Caco-2 (cell line): ENCODE data around the gene TSPAN32. TPM values are rescaled to one million over a fixed set of nuclear protein-coding genes. Genes with fewer than 3 reads are reported as not detected.

Experiments used
- BruUV-seq: library from RNA; stranded (reverse); fragments of 400-500 nt; replicated peaks from 2 replicates; lab custom pipeline; 2021; lab: Mats Ljungman, UMichigan
- CTCF ChIA-PET: fragments of 300-600 bp; sonication (Branson Sonifier 250); formaldehyde crosslinking; loops from one replicate; lab custom pipeline; 2022; ENCODE audit warnings: antibody characterized with exemption; lab: Charles Lee
- POLR2A ChIA-PET: fragments of 300-600 bp; sonication (Branson Sonifier 250); formaldehyde crosslinking; loops from one replicate; lab custom pipeline; 2022; ENCODE audit warnings: antibody characterized with exemption; lab: Charles Lee
- DNase-seq, 2 experiments: peaks; one replicate each; pipeline versions ENCODE4 v3.0.0 to v3.0.0-alpha.2; 2020 to 2022
- H3K27me3 ChIP-seq: replicated peaks from 2 replicates; pipeline ENCODE4 v1.6.0; 2011; ENCODE audit warnings: low read length; ENCODE audit not compliant: control insufficient read depth, insufficient read depth
- H3K36me3 ChIP-seq: 2 replicates; pipeline ENCODE4 v1.5.1; 2011; ENCODE audit warnings: low read length; ENCODE audit not compliant: control insufficient read depth, insufficient read depth
- H3K4me1 ChIP-seq: fragments of 250-450 bp; sonication (Bioruptor Pico); 2 replicates; pipeline ENCODE4 v1.5.1; 2020; ENCODE audit warnings: mild to moderate bottlenecking
- H3K4me3 ChIP-seq: 2 replicates; pipeline ENCODE4 v1.5.1; 2011; ENCODE audit warnings: low read depth, mild to moderate bottlenecking, control low read depth, low read length
- H3K9me3 ChIP-seq: fragments of 250-450 bp; sonication (Bioruptor Pico); 2 replicates; pipeline ENCODE4 v1.5.1; 2020; ENCODE audit warnings: mild to moderate bottlenecking, moderate library complexity
- H3K27ac Mint-ChIP-seq: one replicate; pipeline ENCODE4 v1.8.0; 2022; ENCODE audit warnings: mixed read lengths; ENCODE audit not compliant: unreplicated experiment
- H3K27me3 Mint-ChIP-seq: one replicate; pipeline ENCODE4 v1.8.0; 2022; ENCODE audit warnings: mixed read lengths; ENCODE audit not compliant: insufficient read depth, unreplicated experiment
- H3K36me3 Mint-ChIP-seq: one replicate; pipeline ENCODE4 v1.8.0; 2022; ENCODE audit warnings: mild to moderate bottlenecking, mixed read lengths; ENCODE audit not compliant: insufficient read depth, unreplicated experiment
- H3K4me1 Mint-ChIP-seq: one replicate; pipeline ENCODE4 v1.8.0; 2022; ENCODE audit warnings: low read depth, mixed read lengths; ENCODE audit not compliant: unreplicated experiment
- H3K4me3 Mint-ChIP-seq: one replicate; pipeline ENCODE4 v1.8.0; 2022; ENCODE audit warnings: mild to moderate bottlenecking, moderate library complexity, mixed read lengths; ENCODE audit not compliant: unreplicated experiment
- H3K9me3 Mint-ChIP-seq: one replicate; pipeline ENCODE4 v1.8.0; 2022; ENCODE audit warnings: mixed read lengths; ENCODE audit not compliant: unreplicated experiment
- intact Hi-C: fragments of 100-400 bp; cut with micrococcal nuclease; formaldehyde crosslinking; loops from one replicate; pipeline ENCODE4 v1.10.0; 2022; ENCODE audit not compliant: unreplicated experiment
- total RNA-seq: library from RNA; stranded (reverse); gene quantifications from 2 replicates; pipeline ENCODE4 v1.2.3, GENCODE V29; 2022
- TF ChIP-seq, protein P1 (sequence below), 2 experiments: fragments of 200-600 bp in 1 of 2; IDR thresholded peaks; 1 replicate in 1 of 2; 2 replicates in 1 of 2; pipeline versions ENCODE4 v1.5.1 to v1.8.0; 2011 to 2022; ENCODE audit warnings: antibody characterized with exemption in 1 of 2, control low read depth in 1 of 2, inconsistent platforms in 1 of 2, low read depth in 1 of 2, low read length in 1 of 2, mild to moderate bottlenecking in 1 of 2, moderate library complexity in 1 of 2; ENCODE audit not compliant: insufficient read depth in 1 of 2, severe bottlenecking in 1 of 2, unreplicated experiment in 1 of 2

TSPAN32 gene
- total RNA-seq, 1 experiment from 2014 or later = 1.2 TPM

DNA sequence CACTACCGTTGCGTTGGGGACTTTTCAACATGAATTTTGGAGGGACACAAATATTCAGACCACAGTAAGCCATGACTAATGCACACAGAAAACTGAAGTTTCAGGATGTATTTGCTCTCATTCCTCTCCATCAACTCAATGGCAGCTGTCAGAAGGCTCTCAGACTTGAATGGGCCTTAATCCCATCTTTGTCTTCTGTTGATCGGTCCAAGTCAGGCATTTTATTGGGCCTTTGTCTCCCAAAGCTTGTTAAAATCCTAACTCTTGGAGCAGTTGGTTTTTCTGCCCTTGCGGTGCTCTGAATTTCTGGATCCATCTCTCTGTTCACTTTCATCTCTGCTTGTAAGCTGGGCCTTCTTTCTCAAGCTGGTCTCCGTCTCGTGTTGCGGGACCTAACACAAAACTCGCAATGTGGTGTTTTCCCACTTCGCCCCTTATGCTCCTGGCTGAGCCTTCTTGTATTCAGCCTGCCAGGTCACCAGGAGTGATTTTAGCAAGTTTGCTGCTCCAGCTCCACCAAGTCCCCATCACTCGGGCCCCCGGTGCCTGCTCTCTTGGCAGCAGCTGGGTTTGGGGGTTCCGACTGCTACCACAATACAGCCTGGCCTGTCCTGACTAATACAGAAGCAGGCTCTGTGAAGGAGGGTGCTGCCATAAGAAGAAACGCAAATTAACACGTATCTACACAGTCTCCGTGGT is 27.0 kb downstream of the TSPAN32 start:
- H3K9me3 Mint-ChIP-seq = no peaks in the 10 kb centered on the region
- no peaks in the 10 kb centered on the region for H3K4me1 Mint-ChIP-seq
- CTCF ChIA-PET = no interaction called here
- no peak overlapping the region for H3K27ac Mint-ChIP-seq
- TF ChIP-seq, protein P1, sequence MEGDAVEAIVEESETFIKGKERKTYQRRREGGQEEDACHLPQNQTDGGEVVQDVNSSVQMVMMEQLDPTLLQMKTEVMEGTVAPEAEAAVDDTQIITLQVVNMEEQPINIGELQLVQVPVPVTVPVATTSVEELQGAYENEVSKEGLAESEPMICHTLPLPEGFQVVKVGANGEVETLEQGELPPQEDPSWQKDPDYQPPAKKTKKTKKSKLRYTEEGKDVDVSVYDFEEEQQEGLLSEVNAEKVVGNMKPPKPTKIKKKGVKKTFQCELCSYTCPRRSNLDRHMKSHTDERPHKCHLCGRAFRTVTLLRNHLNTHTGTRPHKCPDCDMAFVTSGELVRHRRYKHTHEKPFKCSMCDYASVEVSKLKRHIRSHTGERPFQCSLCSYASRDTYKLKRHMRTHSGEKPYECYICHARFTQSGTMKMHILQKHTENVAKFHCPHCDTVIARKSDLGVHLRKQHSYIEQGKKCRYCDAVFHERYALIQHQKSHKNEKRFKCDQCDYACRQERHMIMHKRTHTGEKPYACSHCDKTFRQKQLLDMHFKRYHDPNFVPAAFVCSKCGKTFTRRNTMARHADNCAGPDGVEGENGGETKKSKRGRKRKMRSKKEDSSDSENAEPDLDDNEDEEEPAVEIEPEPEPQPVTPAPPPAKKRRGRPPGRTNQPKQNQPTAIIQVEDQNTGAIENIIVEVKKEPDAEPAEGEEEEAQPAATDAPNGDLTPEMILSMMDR (IDR thresholded peaks at IDR 0.05; ENCODE audit: insufficient read depth in 1 of 2, low read depth in 1 of 2, low read length in 1 of 2, severe bottlenecking in 1 of 2, unreplicated experiment in 1 of 2) = no peak
- intact Hi-C loops = no loop called here
- H3K27me3 ChIP-seq = no peaks in the 10 kb centered on the region
- H3K4me1 ChIP-seq = no peaks in the 10 kb centered on the region
- H3K4me3 Mint-ChIP-seq = no peak overlapping the region
- H3K4me3 ChIP-seq = no peak overlapping the region
- H3K36me3 ChIP-seq = no peaks in the 10 kb centered on the region
- no peaks in the 10 kb centered on the region for H3K27me3 Mint-ChIP-seq
- no peaks in the 10 kb centered on the region for H3K36me3 Mint-ChIP-seq
- BruUV-seq = no TSS peak
- POLR2A ChIA-PET = no interaction called here
- H3K9me3 ChIP-seq = peaks cover 12% of the 10 kb centered on the region
- DNase-seq = no peak

DNA sequence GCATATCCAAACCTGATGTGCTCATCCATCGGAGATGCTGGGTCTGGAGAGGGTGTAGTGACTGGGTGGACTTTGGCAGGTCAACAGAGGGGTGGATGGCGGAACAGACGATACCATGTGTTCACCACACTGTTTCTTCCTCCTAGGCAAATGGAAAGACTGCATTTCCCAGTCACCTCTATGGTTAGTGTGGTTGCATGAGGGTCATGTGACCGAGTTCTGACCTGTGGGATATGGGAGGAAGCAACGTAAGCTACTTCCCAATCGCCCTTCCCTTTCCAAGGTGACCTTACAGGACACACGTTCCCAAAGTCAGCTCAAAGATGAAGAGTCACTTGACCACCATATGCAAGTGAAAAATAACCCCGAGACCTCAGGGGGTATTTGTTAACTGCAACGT is 27.7 kb downstream of the TSPAN32 start:
- no peaks in the 10 kb centered on the region for H3K27me3 Mint-ChIP-seq
- no peak for DNase-seq
- intact Hi-C loops = no loop called here
- Histone ChIP-seq H3K36me3 (no peaks in the 10 kb centered on the region), H3K4me3 (no peak overlapping the region), H3K4me1 (no peaks in the 10 kb centered on the region), H3K9me3 (peaks cover 12% of the 10 kb centered on the region), H3K27me3 (no peaks in the 10 kb centered on the region)
- H3K36me3 Mint-ChIP-seq = no peaks in the 10 kb centered on the region
- H3K4me1 Mint-ChIP-seq = no peaks in the 10 kb centered on the region
- TF ChIP-seq, protein P1 (IDR thresholded peaks at IDR 0.05; ENCODE audit: insufficient read depth in 1 of 2, low read depth in 1 of 2, low read length in 1 of 2, severe bottlenecking in 1 of 2, unreplicated experiment in 1 of 2) = no peak
- CTCF ChIA-PET = no interaction called here
- no peaks in the 10 kb centered on the region for H3K9me3 Mint-ChIP-seq
- no TSS peak for BruUV-seq
- no peak overlapping the region for H3K27ac Mint-ChIP-seq
- H3K4me3 Mint-ChIP-seq = no peak overlapping the region
- POLR2A ChIA-PET = no interaction called here

DNA sequence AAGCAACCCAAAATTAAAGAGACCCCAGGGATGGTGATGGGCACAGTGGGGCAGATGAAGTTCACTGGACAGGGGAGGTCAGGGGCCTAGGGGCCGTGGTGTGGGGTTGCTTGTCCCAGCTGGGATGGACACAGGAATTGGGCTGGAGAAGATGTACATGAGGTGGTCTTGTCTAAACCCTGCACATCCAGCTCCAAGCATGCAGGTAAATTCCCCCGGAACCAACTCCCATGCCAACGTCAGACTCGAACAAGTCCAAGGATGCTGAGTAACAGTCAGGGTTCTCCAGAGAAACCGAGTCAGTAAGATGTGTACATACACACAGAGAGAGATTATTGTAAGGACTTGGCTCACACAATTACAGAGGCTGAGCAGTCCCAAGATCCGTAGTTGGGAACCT is 28.9 kb downstream of the TSPAN32 start:
- POLR2A ChIA-PET = interaction anchor here (0.6 kb wide), 1 partner anchor 47 kb away, joined by 3 read pairs; no protein-coding TSS in a partner anchor
- H3K4me3 Mint-ChIP-seq = no peak overlapping the region
- H3K27ac Mint-ChIP-seq = no peak overlapping the region
- no peaks in the 10 kb centered on the region for H3K36me3 ChIP-seq
- no peaks in the 10 kb centered on the region for H3K27me3 ChIP-seq
- H3K4me1 Mint-ChIP-seq = no peaks in the 10 kb centered on the region
- TF ChIP-seq, protein P1 (IDR thresholded peaks at IDR 0.05; ENCODE audit: insufficient read depth in 1 of 2, low read depth in 1 of 2, low read length in 1 of 2, severe bottlenecking in 1 of 2, unreplicated experiment in 1 of 2) = no peak
- intact Hi-C loops = no loop called here
- CTCF ChIA-PET = no interaction called here
- H3K27me3 Mint-ChIP-seq = peaks cover 2% of the 10 kb centered on the region
- peaks cover 12% of the 10 kb centered on the region for H3K9me3 ChIP-seq
- H3K4me1 ChIP-seq = no peaks in the 10 kb centered on the region
- DNase-seq = no peak
- no peaks in the 10 kb centered on the region for H3K36me3 Mint-ChIP-seq
- BruUV-seq = no TSS peak
- no peak overlapping the region for H3K4me3 ChIP-seq
- no peaks in the 10 kb centered on the region for H3K9me3 Mint-ChIP-seq
